ENCODE results near the gene REEP3. TPM values are rescaled to one million over a fixed set of nuclear protein-coding genes. Genes with fewer than 3 reads are reported as not detected.
"Not testable (repeated sequence)": the region's sequence is repeated elsewhere in the genome, so short reads cannot be mapped to it uniquely, and the experiment has no call there.

Gene REEP3
- total RNA-seq, 1 experiment from 2014 or later = 135 TPM

DNA sequence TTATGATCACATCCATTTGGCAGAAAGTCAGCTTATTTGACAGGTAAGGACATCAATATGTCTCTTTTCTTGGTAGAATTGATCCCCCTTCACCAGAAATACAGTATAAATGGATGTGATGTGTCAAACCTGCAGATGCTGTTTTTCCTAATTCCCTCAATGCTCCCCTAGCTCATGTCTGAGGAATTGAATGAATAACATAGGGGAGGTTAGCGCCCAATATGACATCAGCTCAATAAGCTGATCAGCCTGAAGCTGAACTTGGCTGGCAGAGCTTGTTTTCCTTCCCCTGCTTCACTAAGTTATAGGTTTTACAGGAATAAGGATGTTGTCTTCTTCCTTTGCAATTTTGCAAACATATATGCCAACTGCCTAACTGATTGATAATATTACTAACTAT lies 132.5 kb downstream of the REEP3 start:
- no peak overlapping the region for H3K27ac ChIP-seq (ENCODE audit: low read length)
- H3K4me1 ChIP-seq (ENCODE audit: control insufficient read depth, insufficient read depth, low read length) = no peaks in the 10 kb centered on the region
- H3K36me3 ChIP-seq (ENCODE audit: control insufficient read depth, insufficient read depth, low read length) = no peaks in the 10 kb centered on the region
- ATAC-seq (no peak), DNase-seq (ENCODE audit: low read depth, low spot score) (no peak)
- BruUV-seq (replicated peaks) = no TSS peak
- TF ChIP-seq, protein P1, sequence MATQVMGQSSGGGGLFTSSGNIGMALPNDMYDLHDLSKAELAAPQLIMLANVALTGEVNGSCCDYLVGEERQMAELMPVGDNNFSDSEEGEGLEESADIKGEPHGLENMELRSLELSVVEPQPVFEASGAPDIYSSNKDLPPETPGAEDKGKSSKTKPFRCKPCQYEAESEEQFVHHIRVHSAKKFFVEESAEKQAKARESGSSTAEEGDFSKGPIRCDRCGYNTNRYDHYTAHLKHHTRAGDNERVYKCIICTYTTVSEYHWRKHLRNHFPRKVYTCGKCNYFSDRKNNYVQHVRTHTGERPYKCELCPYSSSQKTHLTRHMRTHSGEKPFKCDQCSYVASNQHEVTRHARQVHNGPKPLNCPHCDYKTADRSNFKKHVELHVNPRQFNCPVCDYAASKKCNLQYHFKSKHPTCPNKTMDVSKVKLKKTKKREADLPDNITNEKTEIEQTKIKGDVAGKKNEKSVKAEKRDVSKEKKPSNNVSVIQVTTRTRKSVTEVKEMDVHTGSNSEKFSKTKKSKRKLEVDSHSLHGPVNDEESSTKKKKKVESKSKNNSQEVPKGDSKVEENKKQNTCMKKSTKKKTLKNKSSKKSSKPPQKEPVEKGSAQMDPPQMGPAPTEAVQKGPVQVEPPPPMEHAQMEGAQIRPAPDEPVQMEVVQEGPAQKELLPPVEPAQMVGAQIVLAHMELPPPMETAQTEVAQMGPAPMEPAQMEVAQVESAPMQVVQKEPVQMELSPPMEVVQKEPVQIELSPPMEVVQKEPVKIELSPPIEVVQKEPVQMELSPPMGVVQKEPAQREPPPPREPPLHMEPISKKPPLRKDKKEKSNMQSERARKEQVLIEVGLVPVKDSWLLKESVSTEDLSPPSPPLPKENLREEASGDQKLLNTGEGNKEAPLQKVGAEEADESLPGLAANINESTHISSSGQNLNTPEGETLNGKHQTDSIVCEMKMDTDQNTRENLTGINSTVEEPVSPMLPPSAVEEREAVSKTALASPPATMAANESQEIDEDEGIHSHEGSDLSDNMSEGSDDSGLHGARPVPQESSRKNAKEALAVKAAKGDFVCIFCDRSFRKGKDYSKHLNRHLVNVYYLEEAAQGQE (IDR thresholded peaks at IDR 0.05; ENCODE audit: insufficient read depth in 1 of 2, low read depth in 2 of 2, low read length in 1 of 2) = no peak
- TF ChIP-seq POLR2AphosphoS5 (IDR thresholded peaks at IDR 0.05; ENCODE audit: low read depth, low read length) = no peak
- TF ChIP-seq CTCF (IDR thresholded peaks at IDR 0.05) = no peak
- TF ChIP-seq SIN3A (IDR thresholded peaks at IDR 0.05; ENCODE audit: borderline replicate concordance, insufficient read depth, low read depth, low read length) = no peak
- no peak for TF ChIP-seq TCF7L2 (IDR thresholded peaks at IDR 0.05; ENCODE audit: low read depth, low read length)
- H3K27me3 ChIP-seq (ENCODE audit: control insufficient read depth, insufficient read depth, low read length) = no peaks in the 10 kb centered on the region
- no peak overlapping the region for H3K4me3 ChIP-seq (ENCODE audit: low read depth in 2 of 2, low read length in 2 of 2)
- ChIA-PET POLR2A (no interaction called here), CTCF (no interaction called here)
- in situ Hi-C loops (cut with HindIII; ENCODE audit: low pct_unique_long_range_greater_than_20kb, low sequenced_read_pairs) = no loop called here
- intact Hi-C loops (cut with micrococcal nuclease; ENCODE audit: unreplicated experiment) = no loop called here
- no peaks in the 10 kb centered on the region for H3K9me3 ChIP-seq (ENCODE audit: control insufficient read depth, insufficient read depth, low read depth, low read length)

- no peak overlapping the region for H3K27ac ChIP-seq (ENCODE audit: low read length)
- no TSS peak for BruUV-seq (replicated peaks)
- intact Hi-C loops (cut with micrococcal nuclease; ENCODE audit: unreplicated experiment) = no loop called here
- no peaks in the 10 kb centered on the region for H3K9me3 ChIP-seq (ENCODE audit: control insufficient read depth, insufficient read depth, low read depth, low read length)
- H3K4me1 ChIP-seq (ENCODE audit: control insufficient read depth, insufficient read depth, low read length) = no peaks in the 10 kb centered on the region
- ChIA-PET POLR2A (no interaction called here), CTCF (no interaction called here)
- in situ Hi-C loops (cut with HindIII; ENCODE audit: low pct_unique_long_range_greater_than_20kb, low sequenced_read_pairs) = no loop called here
- DNase-seq (ENCODE audit: low read depth, low spot score) = no peak
- ATAC-seq = no peak
- H3K4me3 ChIP-seq (ENCODE audit: low read depth in 2 of 2, low read length in 2 of 2) = no peak overlapping the region
- H3K27me3 ChIP-seq (ENCODE audit: control insufficient read depth, insufficient read depth, low read length) = no peaks in the 10 kb centered on the region
- TF ChIP-seq SIN3A (IDR thresholded peaks at IDR 0.05; ENCODE audit: borderline replicate concordance, insufficient read depth, low read depth, low read length) = no peak
- TF ChIP-seq POLR2AphosphoS5 (IDR thresholded peaks at IDR 0.05; ENCODE audit: low read depth, low read length) = no peak
- TF ChIP-seq, protein P1 (IDR thresholded peaks at IDR 0.05; ENCODE audit: insufficient read depth in 1 of 2, low read depth in 2 of 2, low read length in 1 of 2) = no peak
- no peak for TF ChIP-seq CTCF (IDR thresholded peaks at IDR 0.05)
- TF ChIP-seq TCF7L2 (IDR thresholded peaks at IDR 0.05; ENCODE audit: low read depth, low read length) = no peak
- H3K36me3 ChIP-seq (ENCODE audit: control insufficient read depth, insufficient read depth, low read length) = no peaks in the 10 kb centered on the region
Measured at GRCh38 chr10:63657761-63658160, 136.6 kb downstream of the REEP3 start.

- H3K9me3 ChIP-seq (ENCODE audit: control insufficient read depth, insufficient read depth, low read depth, low read length); H3K27me3 ChIP-seq (ENCODE audit: control insufficient read depth, insufficient read depth, low read length); DNase-seq (ENCODE audit: low read depth, low spot score); H3K4me3 ChIP-seq (ENCODE audit: low read depth in 2 of 2, low read length in 2 of 2); intact Hi-C loops (cut with micrococcal nuclease; ENCODE audit: unreplicated experiment); H3K4me1 ChIP-seq (ENCODE audit: control insufficient read depth, insufficient read depth, low read length); H3K27ac ChIP-seq (ENCODE audit: low read length); BruUV-seq (replicated peaks); H3K36me3 ChIP-seq (ENCODE audit: control insufficient read depth, insufficient read depth, low read length); in situ Hi-C loops (cut with HindIII; ENCODE audit: low pct_unique_long_range_greater_than_20kb, low sequenced_read_pairs); ATAC-seq: not testable (repeated sequence)
- POLR2A ChIA-PET = interaction anchor here (1.1 kb wide), 1 partner anchor 30 kb away, joined by 4 read pairs; no protein-coding TSS in a partner anchor
- CTCF ChIA-PET = interaction anchor here (0.7 kb wide), 1 partner anchor 42 kb away, joined by 5 read pairs; no protein-coding TSS in a partner anchor
Measured at GRCh38 chr10:63660941-63661340, 139.7 kb downstream of the REEP3 start.
